OCI-LY1 (cell line): ENCODE results near the gene STPG1.

ENCODE experiments used
- H2AFZ ChIP-seq: fragments of 200-600 bp; sonication (generic), shearing (Covaris generic); 2 replicates; pipeline ENCODE4 v1.6.0; 2014; ENCODE audit warnings: antibody characterized with exemption, mild to moderate bottlenecking, low read length
- H3F3A ChIP-seq: fragments of 200-600 bp; sonication (generic), shearing (Covaris generic); 2 replicates; pipeline ENCODE4 v1.6.0; 2014; ENCODE audit warnings: mild to moderate bottlenecking, antibody characterized with exemption, low read length, moderate library complexity; ENCODE audit not compliant: insufficient read depth
- H3K27ac ChIP-seq: fragments of 200-600 bp; sonication (generic); 2 replicates; pipeline ENCODE4 v1.5.1; 2014; ENCODE audit warnings: low read length, mixed run types, mild to moderate bottlenecking, low read depth; ENCODE audit not compliant: poor library complexity, severe bottlenecking
- H3K27me3 ChIP-seq: fragments of 200-600 bp; sonication (generic); 2 replicates; pipeline ENCODE4 v1.6.0; 2014; ENCODE audit warnings: antibody characterized with exemption, mild to moderate bottlenecking, low read length, moderate library complexity; ENCODE audit not compliant: insufficient read depth
- H3K36me3 ChIP-seq: fragments of 200-600 bp; sonication (generic); 2 replicates; pipeline ENCODE4 v1.6.1; 2014; ENCODE audit warnings: mild to moderate bottlenecking, antibody characterized with exemption, low read length, moderate library complexity, mixed read lengths; ENCODE audit not compliant: insufficient read depth
- H3K4me1 ChIP-seq: fragments of 200-600 bp; sonication (generic); 2 replicates; pipeline ENCODE4 v1.5.1; 2014; ENCODE audit warnings: mild to moderate bottlenecking, low read length, moderate library complexity; ENCODE audit not compliant: insufficient read depth, severe bottlenecking
- H3K4me2 ChIP-seq: fragments of 200-600 bp; sonication (generic), shearing (Covaris generic); 2 replicates; pipeline ENCODE4 v1.6.1; 2014; ENCODE audit warnings: low read length
- H3K4me3 ChIP-seq: fragments of 200-600 bp; sonication (generic); 2 replicates; pipeline ENCODE4 v1.5.1; 2014; ENCODE audit warnings: low read length, low read depth, mild to moderate bottlenecking, mixed read lengths; ENCODE audit not compliant: poor library complexity, severe bottlenecking
- H3K79me2 ChIP-seq: fragments of 200-600 bp; shearing (Covaris generic); 2 replicates; pipeline ENCODE4 v1.6.1; 2016; ENCODE audit warnings: mixed run types, low read length, mixed read lengths; ENCODE audit not compliant: insufficient read depth
- H3K9ac ChIP-seq: fragments of 200-600 bp; sonication (generic), shearing (Covaris generic); 2 replicates; pipeline ENCODE4 v1.6.1; 2014; ENCODE audit warnings: mild to moderate bottlenecking, low read length, mixed read lengths
- H3K9me2 ChIP-seq: fragments of 200-600 bp; sonication (generic), shearing (Covaris generic); 2 replicates; pipeline ENCODE4 v1.6.1; 2014; ENCODE audit warnings: low read depth, mild to moderate bottlenecking, low read length, mixed read lengths
- H3K9me3 ChIP-seq: fragments of 200-600 bp; shearing (Covaris generic); 2 replicates; pipeline ENCODE4 v1.6.1; 2014; ENCODE audit warnings: low read length, mixed read lengths
- H4K20me1 ChIP-seq: fragments of 200-600 bp; sonication (generic), shearing (Covaris generic); 2 replicates; pipeline ENCODE4 v1.6.0; 2016; ENCODE audit warnings: mild to moderate bottlenecking, low read length; ENCODE audit not compliant: insufficient read depth
- EZH2 ChIP-seq: fragments of 200-600 bp; sonication (generic), shearing (Covaris generic); IDR thresholded peaks from 2 replicates; pipeline ENCODE4 v1.8.0; 2017; ENCODE audit warnings: borderline replicate concordance, mixed run types, mild to moderate bottlenecking, antibody characterized with exemption, low read length, moderate library complexity, mixed read lengths
- TF ChIP-seq, protein P1 (sequence below): fragments of 200-600 bp; sonication (generic), shearing (Covaris generic); IDR thresholded peaks from 2 replicates; pipeline ENCODE4 v1.5.1; 2017; ENCODE audit warnings: mild to moderate bottlenecking, antibody characterized with exemption, low read length, moderate library complexity, mixed read lengths

Gene STPG1

GRCh38 chr1:24438423-24438901, 24.9 kb upstream of the STPG1 start:
- Histone ChIP-seq H3K36me3 (peaks cover 33% of the 10 kb centered on the region), H3K4me3 (no peak overlapping the region), H3K4me1 (peaks cover 6% of the 10 kb centered on the region), H3K9me2 (no peaks in the 10 kb centered on the region), H4K20me1 (no peaks in the 10 kb centered on the region), H3K27ac (no peak overlapping the region), H3K79me2 (no peaks in the 10 kb centered on the region), H3F3A (no peaks in the 10 kb centered on the region), H3K4me2 (no peak overlapping the region), H2AFZ (no peak overlapping the region), H3K9me3 (no peaks in the 10 kb centered on the region), H3K27me3 (no peaks in the 10 kb centered on the region), H3K9ac (no peak overlapping the region)
- TF ChIP-seq EZH2, result no peak
- TF ChIP-seq, protein P1, sequence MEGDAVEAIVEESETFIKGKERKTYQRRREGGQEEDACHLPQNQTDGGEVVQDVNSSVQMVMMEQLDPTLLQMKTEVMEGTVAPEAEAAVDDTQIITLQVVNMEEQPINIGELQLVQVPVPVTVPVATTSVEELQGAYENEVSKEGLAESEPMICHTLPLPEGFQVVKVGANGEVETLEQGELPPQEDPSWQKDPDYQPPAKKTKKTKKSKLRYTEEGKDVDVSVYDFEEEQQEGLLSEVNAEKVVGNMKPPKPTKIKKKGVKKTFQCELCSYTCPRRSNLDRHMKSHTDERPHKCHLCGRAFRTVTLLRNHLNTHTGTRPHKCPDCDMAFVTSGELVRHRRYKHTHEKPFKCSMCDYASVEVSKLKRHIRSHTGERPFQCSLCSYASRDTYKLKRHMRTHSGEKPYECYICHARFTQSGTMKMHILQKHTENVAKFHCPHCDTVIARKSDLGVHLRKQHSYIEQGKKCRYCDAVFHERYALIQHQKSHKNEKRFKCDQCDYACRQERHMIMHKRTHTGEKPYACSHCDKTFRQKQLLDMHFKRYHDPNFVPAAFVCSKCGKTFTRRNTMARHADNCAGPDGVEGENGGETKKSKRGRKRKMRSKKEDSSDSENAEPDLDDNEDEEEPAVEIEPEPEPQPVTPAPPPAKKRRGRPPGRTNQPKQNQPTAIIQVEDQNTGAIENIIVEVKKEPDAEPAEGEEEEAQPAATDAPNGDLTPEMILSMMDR, result no peak

DNA sequence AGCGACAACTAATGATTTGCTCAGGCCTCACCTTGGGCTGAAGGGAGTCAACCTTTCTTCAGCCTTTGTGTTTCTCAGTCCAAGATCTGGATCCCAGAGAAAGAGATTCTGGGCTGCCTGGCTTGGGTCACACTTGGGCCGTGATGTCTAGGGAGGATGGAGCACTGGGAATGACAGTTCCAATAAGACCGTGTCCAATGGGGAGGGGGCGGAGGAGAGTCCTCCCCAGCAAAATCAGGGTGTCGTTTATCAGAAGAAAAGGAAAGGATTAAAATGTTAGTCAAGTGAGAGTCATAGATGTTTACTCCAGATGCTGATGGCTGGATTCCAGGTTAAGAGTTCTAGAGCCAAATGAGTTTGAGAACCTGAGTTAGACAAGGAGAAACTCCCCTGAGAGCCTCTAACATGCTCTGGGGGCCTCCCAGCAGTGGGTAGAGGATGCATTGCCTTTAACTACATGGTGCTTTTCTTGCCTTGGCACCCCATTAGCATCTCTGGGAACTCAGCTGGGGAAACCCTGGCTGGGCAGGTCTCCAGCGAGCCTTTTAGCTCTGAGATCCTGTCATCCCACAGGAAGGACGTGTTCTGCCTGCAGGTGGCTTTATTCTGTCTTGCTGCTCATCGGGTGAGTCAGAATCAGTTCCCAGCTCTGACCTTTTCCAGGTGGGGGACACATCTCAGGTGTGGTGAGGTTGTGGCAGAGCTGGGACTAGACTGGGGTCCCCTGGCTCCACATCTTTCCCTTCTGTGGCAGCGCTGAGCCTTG, 24.2 kb upstream of the STPG1 start:
- H3K27ac ChIP-seq, result no peak overlapping the region
- H3K9ac ChIP-seq, result no peak overlapping the region
- no peaks in the 10 kb centered on the region for H3K9me3 ChIP-seq
- peaks cover 6% of the 10 kb centered on the region for H3K4me1 ChIP-seq
- no peaks in the 10 kb centered on the region for H4K20me1 ChIP-seq
- peaks cover 37% of the 10 kb centered on the region for H3K36me3 ChIP-seq
- TF ChIP-seq EZH2, result no peak
- TF ChIP-seq, protein P1, result no peak
- H3K9me2 ChIP-seq, result no peaks in the 10 kb centered on the region
- H2AFZ ChIP-seq, result no peak overlapping the region
- no peaks in the 10 kb centered on the region for H3F3A ChIP-seq
- H3K4me2 ChIP-seq, result no peak overlapping the region
- H3K27me3 ChIP-seq, result no peaks in the 10 kb centered on the region
- no peak overlapping the region for H3K4me3 ChIP-seq
- no peaks in the 10 kb centered on the region for H3K79me2 ChIP-seq

DNA sequence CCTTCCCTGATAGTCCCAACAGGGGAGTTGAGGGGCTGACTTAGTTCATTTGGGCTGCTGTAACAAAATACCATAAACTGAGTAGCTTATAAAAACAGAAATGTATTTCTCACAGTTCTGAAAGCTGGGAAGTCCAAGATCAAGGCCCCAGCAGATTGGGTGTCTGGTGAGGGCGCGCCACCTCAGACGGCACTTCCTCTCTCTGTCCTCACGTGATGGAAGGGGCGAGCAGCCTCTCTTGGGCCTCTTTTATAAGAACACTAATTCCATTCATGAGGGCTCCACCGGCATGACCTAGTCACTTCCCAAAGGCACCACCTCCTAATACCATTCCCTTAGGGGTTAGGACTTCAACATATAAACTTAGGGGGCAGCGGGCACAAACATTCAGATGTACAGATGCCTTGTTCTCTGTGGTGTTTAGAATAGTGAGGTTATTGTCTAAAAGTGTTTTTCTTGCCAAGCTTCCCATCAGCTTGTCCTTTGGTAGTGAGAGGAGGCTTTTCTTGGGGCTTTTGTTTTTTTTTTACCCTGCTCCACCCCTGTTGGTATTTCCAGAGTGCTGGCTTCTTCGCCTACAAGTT, 22.3 kb upstream of the STPG1 start:
- H3K27me3 ChIP-seq, result no peaks in the 10 kb centered on the region
- H3K79me2 ChIP-seq, result no peaks in the 10 kb centered on the region
- no peak overlapping the region for H3K27ac ChIP-seq
- H2AFZ ChIP-seq, result no peak overlapping the region
- no peaks in the 10 kb centered on the region for H3F3A ChIP-seq
- H3K9me3 ChIP-seq, result no peaks in the 10 kb centered on the region
- peaks cover 23% of the 10 kb centered on the region for H3K36me3 ChIP-seq
- H4K20me1 ChIP-seq, result no peaks in the 10 kb centered on the region
- H3K4me1 ChIP-seq, result peaks cover 6% of the 10 kb centered on the region
- no peak overlapping the region for H3K9ac ChIP-seq
- no peaks in the 10 kb centered on the region for H3K9me2 ChIP-seq
- H3K4me3 ChIP-seq, result no peak overlapping the region
- no peak overlapping the region for H3K4me2 ChIP-seq
- TF ChIP-seq, protein P1, result no peak
- no peak for TF ChIP-seq EZH2
